ENCODE data around the gene ACAP2.
"Not testable (repeated sequence)": the region's sequence is repeated elsewhere in the genome, so short reads cannot be mapped to it uniquely, and the experiment has no call there.

ACAP2 gene

GRCh38 chr3:195240171-195240701 lies 202.6 kb downstream of the ACAP2 start:
- no peak for DNase-seq

DNA sequence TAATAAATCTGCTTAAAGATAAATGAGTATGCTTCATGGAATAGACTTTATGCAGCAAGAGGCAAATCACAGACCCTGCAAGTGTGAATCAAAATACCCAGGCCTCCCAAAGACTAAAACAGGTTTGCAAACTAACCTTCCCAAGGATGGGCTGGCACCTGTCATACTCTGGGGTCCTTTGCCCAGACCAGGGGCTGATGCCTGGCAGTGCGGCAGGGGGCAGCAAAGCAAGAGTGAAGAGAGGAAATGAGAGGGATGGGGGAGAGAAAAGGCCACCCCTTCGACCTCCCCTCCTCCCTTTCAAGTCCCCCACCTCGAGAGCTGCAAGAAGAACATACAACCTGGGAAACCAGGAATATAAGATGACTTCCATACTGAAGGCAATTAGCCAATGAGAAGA lies 203.7 kb downstream of the ACAP2 start:
- no peak for DNase-seq

DNA sequence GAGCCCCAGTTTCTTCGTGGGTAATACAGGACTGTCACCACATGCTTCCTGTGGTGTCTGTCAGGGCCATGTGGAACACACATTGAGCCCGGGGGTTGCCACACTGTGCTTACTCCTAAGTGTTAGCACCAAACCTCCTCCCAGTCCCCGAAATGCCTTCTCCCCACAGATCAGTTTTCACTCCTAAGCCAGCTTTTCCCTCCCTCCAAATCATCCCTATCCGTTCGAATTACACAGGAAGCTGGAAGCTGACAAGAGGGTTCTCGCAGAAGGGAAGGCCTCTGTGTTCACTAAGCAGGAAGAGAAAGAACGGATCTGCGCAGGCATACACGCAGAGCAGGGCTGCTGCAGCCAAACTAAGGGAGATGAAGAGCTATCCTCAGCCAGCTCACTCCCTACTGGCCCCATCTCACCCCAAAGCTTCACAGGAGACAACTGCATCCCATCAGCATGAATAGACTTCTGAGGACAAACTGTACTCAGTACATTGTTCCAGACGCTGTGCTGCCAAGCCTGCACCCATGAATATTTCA lies 204.2 kb downstream of the ACAP2 start:
- no peak for DNase-seq

GRCh38 chr3:195238081-195238571 lies 204.7 kb downstream of the ACAP2 start:
- no peak for DNase-seq

DNA sequence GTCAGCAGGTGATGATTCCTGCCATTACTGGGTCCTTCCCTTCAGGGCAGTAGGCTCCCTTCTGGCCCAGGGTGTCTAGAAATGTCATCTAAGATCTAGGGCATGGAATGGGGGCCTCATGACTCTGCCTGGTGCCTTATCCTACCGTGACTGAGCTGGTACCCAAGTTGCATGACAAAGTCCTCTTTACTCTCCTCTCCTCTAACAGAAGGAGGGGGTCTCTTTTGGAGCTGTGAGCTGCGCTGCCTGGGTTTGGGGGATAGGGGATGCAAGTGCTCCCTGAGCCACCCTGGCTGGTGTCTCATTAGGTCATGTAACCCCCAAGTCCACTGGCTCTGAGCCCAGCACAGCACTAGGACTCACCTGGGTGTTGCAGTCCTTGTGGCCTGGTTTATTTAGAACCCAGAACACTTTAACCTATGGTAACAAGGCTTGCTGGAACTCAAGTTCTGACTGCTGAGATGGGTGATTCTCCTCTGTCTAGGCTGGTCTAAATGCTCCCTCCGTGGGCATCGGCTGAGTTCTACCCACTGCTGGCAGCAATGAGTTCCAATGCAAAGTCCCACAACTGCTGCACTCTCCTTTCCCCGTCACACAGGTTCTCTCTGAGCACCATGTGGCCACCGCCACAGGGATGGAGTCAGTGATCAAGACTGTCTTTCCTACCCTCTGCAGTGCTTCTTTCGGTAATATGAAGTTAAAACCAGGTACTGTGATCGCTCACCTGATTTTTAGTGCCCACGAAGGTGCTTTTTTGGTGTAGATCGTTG lies 205.8 kb downstream of the ACAP2 start:
- DNase-seq = no peak

GRCh38 chr3:195236076-195236798 lies 206.6 kb downstream of the ACAP2 start:
- DNase-seq = no peak

DNA sequence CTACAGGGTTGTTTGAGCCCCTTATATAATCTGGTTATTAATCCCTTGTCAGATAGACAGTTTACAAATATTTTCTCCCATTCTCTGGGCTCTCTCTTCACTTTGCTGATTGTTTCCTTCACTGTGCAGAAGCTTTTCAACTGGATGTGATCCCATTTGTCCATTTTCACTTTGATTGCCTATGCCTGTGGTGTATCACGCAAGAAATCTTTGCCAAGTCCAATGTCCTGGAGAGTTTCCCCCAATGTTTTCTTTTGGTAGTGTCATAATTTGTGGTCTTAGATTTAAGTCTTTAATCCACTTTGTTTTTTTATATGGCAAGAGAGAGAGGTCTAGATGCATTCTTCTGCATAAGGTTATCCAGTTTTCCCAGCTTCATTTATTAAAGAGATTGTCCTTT lies 212.6 kb downstream of the ACAP2 start:
- no peak for DNase-seq

DNA sequence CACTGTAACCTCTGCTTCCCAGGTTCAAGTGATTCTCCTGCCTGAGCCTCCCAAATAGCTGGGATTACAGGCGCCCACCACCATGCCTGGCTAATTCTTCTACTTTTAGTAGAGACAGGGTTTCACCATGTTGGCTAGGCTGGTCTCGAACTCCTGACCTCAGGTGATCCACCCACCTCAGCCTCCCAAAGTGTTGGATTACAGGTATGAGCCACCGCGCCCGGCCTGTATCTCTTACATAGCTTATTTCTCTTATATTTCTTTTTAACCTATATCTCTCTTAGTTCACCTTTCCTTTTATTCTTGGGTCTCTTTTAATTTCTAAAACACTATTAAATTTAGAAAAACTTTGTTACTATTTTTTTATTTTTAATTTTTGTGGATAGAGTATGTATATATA lies 213.9 kb downstream of the ACAP2 start:
- DNase-seq = not testable (repeated sequence)

GRCh38 chr3:195227871-195228270 lies 214.9 kb downstream of the ACAP2 start:
- no peak for DNase-seq

- DNase-seq = no peak
Observed at GRCh38 chr3:195226900-195227447, 215.8 kb downstream of the ACAP2 start.

- DNase-seq = no peak
Observed at GRCh38 chr3:195226445-195226844, 216.4 kb downstream of the ACAP2 start.

- no peak for DNase-seq
Observed at GRCh38 chr3:195224980-195225580, 217.7 kb downstream of the ACAP2 start.

Measured in NCI-H2171 (cell line).